GM18507 (cell line): ENCODE data around the gene VTI1A.

Experiments used
- DNase-seq: peaks from one replicate; pipeline ENCODE4 v3.0.0; 2011; ENCODE audit warnings: low read depth; ENCODE audit not compliant: insufficient read length; ENCODE audit errors: extremely low spot score
- FAIRE-seq: peaks from 2 replicates; lab custom pipeline; 2011; peaks lifted over from hg19 to GRCh38; lab: Jason Lieb, UNC

Gene VTI1A

DNA sequence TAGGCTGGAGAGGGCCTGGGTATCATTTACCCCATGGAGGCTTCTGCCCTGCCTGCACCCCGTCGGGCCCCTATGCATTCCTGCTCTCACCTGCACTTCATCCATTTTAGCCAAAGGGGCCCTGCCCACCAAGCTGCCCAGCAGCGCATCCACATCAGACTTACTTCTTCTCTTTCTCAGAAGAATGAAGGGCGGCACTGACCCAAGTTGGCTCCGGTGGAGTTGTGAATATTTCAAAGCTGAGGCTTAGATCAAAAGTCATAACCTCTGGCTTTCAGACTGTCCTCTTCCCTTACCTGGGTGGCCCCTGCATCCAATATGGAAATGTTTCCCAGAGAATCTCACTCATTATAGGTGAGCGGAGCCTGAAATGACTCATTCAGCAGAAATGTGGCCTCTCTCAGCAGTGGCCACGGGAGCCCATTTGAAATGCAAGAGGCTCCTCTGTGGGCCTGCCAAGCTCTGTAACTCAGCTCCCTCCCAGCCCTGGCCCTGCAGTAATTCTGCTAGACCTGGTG lies 385.4 kb downstream of the VTI1A start:
- DNase-seq (no peak), FAIRE-seq (no peak)

GRCh38 chr10:112832959-112833358 lies 385.9 kb downstream of the VTI1A start:
- DNase-seq (no peak), FAIRE-seq (no peak)

DNA sequence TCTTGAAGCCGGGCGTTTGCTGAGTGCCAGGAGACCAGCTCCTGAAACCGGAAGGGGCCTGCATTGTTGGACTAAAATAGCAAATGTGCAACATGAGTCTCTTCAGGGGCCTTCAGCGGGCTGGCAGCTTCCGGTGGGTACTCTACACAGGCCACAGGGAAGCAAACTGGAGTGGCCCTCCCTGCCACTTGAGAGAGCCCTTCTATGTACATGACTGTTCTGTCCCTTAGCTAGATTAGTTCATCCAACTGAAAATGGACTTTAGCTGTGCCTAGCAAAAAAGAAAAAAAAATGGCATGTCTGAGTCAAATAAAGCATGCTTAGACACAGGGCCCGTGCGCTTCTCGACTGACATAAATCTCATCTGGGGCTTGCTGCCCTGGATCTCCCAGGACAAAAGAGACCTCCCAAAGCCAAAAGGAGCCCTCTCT lies 387.8 kb downstream of the VTI1A start:
- DNase-seq (no peak), FAIRE-seq (no peak)

DNA sequence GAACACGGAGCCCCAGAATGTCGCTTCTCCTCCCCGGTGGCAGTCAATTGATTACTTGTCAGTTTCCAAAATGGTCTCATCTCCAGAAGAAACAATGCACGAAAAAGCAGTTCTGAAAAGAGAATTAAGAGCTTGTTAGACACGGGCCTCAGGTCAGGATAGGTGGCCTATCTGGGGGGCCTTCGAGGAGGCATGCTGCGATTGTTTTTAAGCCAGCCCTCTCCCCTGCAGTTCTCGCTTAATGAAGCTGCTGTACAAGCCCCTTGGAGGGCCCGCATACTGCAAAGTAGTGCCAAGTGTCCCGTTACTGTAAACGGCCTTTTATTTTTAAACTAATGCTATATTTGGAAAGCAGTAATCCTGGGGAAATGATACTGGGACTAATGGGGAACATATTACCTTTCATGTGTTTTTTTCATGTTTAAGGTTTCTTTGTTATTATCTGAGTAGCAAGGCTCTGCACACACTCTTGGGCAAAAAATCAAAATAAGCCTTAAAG lies 388.3 kb downstream of the VTI1A start:
- DNase-seq (no peak), FAIRE-seq (no peak)

- FAIRE-seq = no peak
- no peak for DNase-seq
Measured at GRCh38 chr10:112835944-112836451, 389.0 kb downstream of the VTI1A start.

- DNase-seq (no peak), FAIRE-seq (no peak)
Measured at GRCh38 chr10:112838784-112839481, 391.9 kb downstream of the VTI1A start.

DNA sequence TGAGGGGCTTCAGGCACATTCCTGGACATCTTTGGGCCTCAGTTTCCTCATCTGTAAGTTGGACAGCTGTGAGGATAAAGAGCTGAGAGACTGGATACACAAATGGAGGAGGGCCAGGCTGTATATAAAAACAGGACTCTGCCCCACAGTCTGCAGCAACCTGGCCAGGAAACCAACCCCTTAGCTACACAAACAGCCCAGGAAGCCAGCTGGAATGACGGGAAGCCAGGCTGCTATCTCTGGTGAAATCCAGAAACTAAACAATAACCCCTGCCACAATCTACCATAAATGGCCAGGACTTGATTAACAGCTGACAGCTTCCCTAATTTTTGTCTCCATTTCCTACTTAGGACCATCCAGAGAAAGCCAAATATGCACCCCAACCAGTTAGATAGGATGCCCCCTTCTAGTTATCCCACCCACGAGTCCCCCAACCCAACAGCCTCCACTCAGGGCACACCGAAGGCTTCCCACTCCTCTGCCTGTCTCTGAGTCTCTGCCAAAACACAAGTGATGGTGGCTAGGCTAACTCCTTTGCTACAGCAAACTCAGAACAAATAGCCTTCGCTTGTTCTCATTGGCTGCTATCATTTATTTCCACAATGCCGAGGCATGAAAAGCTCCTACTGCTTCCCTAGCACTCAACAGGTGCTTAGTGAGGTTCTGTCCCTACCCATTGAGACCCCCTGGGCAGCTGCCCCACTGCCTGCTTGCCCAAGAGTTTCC lies 393.1 kb downstream of the VTI1A start:
- FAIRE-seq = no peak
- no peak for DNase-seq

DNA sequence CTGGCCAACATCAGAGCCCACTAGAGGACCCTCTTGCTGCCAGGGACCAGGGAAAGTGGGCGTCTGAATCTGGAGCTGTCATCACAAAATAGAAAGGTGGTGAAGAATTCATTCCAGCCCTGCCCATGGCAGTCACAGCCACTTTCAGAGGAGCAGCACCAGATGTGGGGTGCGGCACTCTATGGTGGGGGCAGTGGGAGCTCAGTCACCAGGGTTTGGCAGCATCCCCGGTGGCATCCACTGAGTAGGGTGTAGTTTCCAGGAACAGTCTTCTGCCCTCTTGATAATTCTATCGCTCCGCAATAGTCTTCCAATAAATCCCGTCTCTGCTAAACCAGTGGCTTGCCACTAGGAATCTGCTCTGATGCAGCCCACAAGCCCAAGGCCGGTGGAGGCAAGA lies 394.5 kb downstream of the VTI1A start:
- DNase-seq (no peak), FAIRE-seq (no peak)

DNA sequence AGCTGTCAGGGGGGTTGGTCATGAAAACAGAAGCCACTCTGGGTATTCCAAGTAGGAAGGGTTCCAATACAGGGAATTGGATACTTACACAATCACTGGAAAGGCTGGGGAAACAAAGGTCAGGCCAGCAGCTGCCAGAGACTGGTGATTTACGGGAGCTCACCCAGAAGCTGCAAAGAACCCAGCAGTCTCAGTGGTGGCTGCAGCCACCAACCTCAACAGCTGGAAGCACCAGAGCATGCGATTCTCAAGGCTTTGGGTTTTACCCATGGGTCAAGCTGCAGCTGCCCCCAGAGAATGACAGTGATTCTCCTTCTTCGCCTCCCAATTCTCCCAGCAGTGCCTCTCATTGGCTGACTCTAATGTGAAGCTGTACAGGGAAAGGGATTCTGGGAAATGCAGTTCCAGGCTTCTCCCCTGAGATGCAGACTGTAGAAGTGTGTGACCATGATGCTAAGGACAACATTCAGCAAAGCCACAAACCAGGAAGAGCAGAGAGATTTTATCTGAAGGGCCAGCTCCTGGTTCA lies 395.9 kb downstream of the VTI1A start:
- peak; percentile 76 for FAIRE-seq
- peak; percentile 8 for DNase-seq

GRCh38 chr10:112843623-112844022 lies 396.6 kb downstream of the VTI1A start:
- no peak for FAIRE-seq

GRCh38 chr10:112844681-112845544 lies 397.9 kb downstream of the VTI1A start:
- DNase-seq (no peak), FAIRE-seq (no peak)

More at GRCh38 chr10:112843623-112844022, 396.6 kb downstream of the VTI1A start:
- no peak for DNase-seq

DNA sequence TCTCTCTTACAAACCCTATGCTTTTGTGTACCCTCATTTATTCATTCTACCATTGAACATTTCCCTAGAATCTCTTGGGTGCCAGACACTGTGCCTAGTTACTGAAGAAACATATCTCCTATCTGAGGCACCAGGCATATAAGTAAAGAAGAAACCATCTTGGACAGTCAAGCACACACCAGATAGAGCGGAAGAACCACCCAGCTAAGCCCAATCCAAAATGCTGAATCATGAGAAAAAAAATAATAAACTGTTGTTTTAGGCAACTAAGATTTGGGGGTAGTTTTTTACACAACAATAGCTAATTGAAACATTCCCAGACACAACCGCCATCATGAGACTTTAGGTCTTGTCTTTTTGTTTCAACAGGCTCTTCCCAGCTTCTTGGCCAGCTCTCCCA lies 400.8 kb downstream of the VTI1A start:
- DNase-seq (no peak), FAIRE-seq (no peak)

DNA sequence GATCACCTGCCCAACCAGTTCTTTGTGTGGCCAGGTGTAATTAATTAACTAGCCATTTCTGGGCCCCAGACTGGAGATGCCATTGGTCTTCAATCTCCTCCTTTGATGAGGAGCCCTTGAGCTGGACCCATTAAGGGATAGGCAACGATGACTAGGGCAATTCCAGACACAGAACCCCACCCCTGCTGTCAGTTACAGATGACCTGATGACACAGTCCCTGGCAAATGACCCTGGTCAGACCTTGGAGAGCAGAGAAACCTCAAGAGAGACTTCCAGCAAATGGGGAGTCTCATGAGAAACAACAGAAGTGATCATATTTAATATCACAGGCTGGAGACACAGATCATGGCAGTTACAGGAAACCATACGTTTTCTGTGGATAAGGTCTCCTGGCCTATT lies 401.2 kb downstream of the VTI1A start:
- FAIRE-seq = no peak
- DNase-seq = no peak

- DNase-seq (no peak), FAIRE-seq (no peak)
Measured at GRCh38 chr10:112848868-112849430, 401.9 kb downstream of the VTI1A start.

GRCh38 chr10:112849546-112849945 lies 402.5 kb downstream of the VTI1A start:
- FAIRE-seq = no peak
- no peak for DNase-seq

GRCh38 chr10:112851181-112851580 lies 404.2 kb downstream of the VTI1A start:
- DNase-seq = no peak
- no peak for FAIRE-seq

DNA sequence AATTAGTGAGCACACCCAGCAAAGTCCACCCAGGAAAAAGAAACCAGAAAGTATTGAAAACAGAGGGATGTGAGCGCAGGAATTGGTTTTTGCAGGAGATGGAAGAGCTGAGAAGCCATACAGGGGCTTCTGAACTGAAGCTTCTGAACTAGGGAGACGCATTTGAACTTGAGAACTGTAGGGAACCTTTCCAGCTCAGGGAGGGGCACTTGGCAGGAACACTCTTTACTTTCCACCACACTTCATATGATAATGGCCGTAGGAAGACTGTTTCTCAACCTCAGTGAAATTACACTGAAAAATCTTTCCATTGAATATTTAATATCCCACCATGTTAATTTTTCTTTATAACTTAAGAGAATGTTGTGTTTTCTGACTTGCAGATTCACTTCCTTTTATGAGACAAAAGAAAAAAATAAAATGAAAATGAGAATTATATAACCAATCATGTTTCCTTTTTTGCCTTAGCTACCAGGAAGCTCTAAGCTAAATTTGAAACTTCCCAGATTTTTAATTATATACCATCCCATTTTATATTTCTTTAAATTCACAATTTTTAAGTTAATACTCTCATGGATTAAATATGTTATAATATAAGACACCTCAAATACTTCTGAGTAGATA lies 404.7 kb downstream of the VTI1A start:
- DNase-seq (no peak), FAIRE-seq (no peak)

- DNase-seq (no peak), FAIRE-seq (no peak)
Measured at GRCh38 chr10:112852306-112852705, 405.3 kb downstream of the VTI1A start.

DNA sequence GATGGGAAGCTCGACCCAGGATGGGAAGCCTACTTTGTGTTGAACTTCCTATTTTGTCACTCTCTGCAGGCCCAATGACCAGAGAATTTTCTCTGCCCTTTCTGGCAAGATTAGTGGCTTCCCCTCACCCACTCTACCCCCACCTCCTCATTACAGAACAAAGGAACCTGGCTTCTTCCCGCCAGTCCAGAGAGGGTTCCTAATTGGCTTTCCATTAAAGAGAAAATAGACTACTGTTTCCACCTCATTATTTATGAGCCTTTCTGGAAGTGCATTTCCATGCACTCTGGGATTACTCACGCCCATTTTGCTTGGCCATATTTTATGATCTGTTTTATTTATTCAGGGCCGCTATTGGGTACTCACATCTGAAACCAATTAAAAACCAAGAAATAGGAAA lies 408.1 kb downstream of the VTI1A start:
- no peak for DNase-seq
- FAIRE-seq = no peak
